Heart left ventricle (tissue), 16 donors: ENCODE data around the gene POLR2J. TPM values are rescaled to one million over a fixed set of nuclear protein-coding genes. Genes with fewer than 3 reads are reported as not detected.

Source experiments
- ATAC-seq, 4 donors: fragments of 200-7000 bp; cut with Tn5 transposase; one replicate each; pipeline ENCODE4 v1.9.1; 2020 to 2022; ENCODE audit warnings: moderate library complexity in 4 of 4, mild to moderate bottlenecking in 3 of 4, moderate number of reproducible peaks in 1 of 4
- DNase-seq, 5 donors: peaks; one replicate each; pipeline ENCODE4 v3.0.0-alpha.2; 2020
- H3K27ac ChIP-seq, 12 donors: fragments of 200-600 bp; sonication (generic) in 4 of 12; one replicate each; pipeline versions ENCODE4 v1.5.0 to v1.8.0; 2016 to 2022; ENCODE audit warnings: mild to moderate bottlenecking in 2 of 12
- H3K27me3 ChIP-seq, 9 donors: fragments of 200-600 bp; sonication (generic) in 2 of 9; one replicate each; pipeline versions ENCODE4 v1.5.1 to v1.8.0; 2016 to 2022; ENCODE audit warnings: mild to moderate bottlenecking in 3 of 9
- H3K36me3 ChIP-seq, 9 donors: fragments of 200-600 bp; sonication (generic) in 2 of 9; one replicate each; pipeline versions ENCODE4 v1.5.0 to v1.8.0; 2018 to 2022; ENCODE audit warnings: mild to moderate bottlenecking in 2 of 9
- H3K4me1 ChIP-seq, 12 donors: fragments of 200-600 bp; sonication (generic) in 4 of 12; one replicate each; pipeline versions ENCODE4 v1.5.0 to v1.8.0; 2016 to 2022; ENCODE audit warnings: mild to moderate bottlenecking in 3 of 12
- H3K4me3 ChIP-seq, 12 donors: fragments of 200-600 bp; sonication (generic) in 4 of 12; one replicate each; pipeline versions ENCODE4 v1.5.0 to v1.8.0; 2017 to 2022; ENCODE audit warnings: mild to moderate bottlenecking in 9 of 12, moderate library complexity in 4 of 12
- H3K9me3 ChIP-seq, 12 donors: fragments of 200-600 bp; sonication (generic) in 4 of 12; one replicate each; pipeline versions ENCODE4 v1.5.0 to v1.8.0; 2016 to 2022; ENCODE audit warnings: mild to moderate bottlenecking in 1 of 12
- POLR2A ChIP-seq, 2 donors: fragments of 450-650 bp; IDR thresholded peaks; one replicate each; pipeline ENCODE4 v1.6.1; 2017; ENCODE audit warnings: antibody characterized with exemption in 2 of 2, mild to moderate bottlenecking in 2 of 2, moderate library complexity in 2 of 2
- WGBS, 4 donors: extraction: QIAGEN DNeasy Blood & Tissue Kit in 2 of 4; methylation state at CpG; one replicate each; pipeline versions ENCODE4 v1.1.5 to v1.1.7; 2013 to 2018; 5-methylcytosine and 5-hydroxymethylcytosine counted together
- intact Hi-C, 10 donors: fragments of 100-400 bp; cut with DNase I; formaldehyde crosslinking; loops; one replicate each; pipeline versions ENCODE4 v1.11.1 to v1.14.2; 2022
- polyA plus RNA-seq, 2 donors: library from polyadenylated mRNA; stranded (reverse); fragments of 200-250 nt; gene quantifications; one replicate each; pipeline ENCODE4 v1.2.3, GENCODE V29; 2013
- total RNA-seq, 9 donors: library from RNA; depleted of rRNA in 2 of 9; stranded (reverse); fragments of >200 nt in 2 of 9; fragmentation: NEBNext Ultra II Directional in 3 of 9; extraction: Animal tissue kit (Norgen Biotek cat#: 25700) in 3 of 9; gene quantifications; one replicate each; pipeline versions ENCODE4 v1.1.0 to v1.2.4, GENCODE V29; 2016 to 2023
- TF ChIP-seq, protein P1 (sequence below), 12 donors: fragments of 200-600 bp; sonication (generic) in 4 of 12; IDR thresholded peaks; one replicate each; pipeline versions ENCODE4 v1.5.0 to v1.8.0; 2018 to 2022; ENCODE audit warnings: antibody characterized with exemption in 12 of 12, mild to moderate bottlenecking in 5 of 12
- donor health status: ischemic (EF 13 %, LVEDD 7.1; RV severe dilation, severe dysfunction).
- donor health status: healthy with polysubstance abuse.
- donor health status: DM: no; HTN: yes; CAD: no.
- donor health status: DM: no; HTN: no; CAD: no.
- donor health status: ischemic (EF 25% LVEDD 6.9; RV normal size, moderate dysfunction).
- donor health status: ischemic (EF 25% LVEDD 5.7; RV mildly dilated, moderate dysfunction).
- donor health status: healthy.
- donor health status: DM: yes; HTN: yes; CAD: no.
- donor health status: ischemic (EF 35%, LVEDD 5.7; RV mildly dilated, moderate dysfunction).
- donor health status: nonischemic (EF 11% LVEDD 7.7; RV severe dilation, severe dysfunction).
- donor health status: DM: yes; HTN: yes; CAD: no.
- donor health status: PGD.
- donor health status: ischemic (EF 29% LVEDD 5.4; RV normal size, mild dysfunction).
- donor health status: nonischemic (EF 23%, LVEDD 6.1; RV moderate dilation, normal function).

Gene POLR2J
- total and polyA plus RNA-seq, 11 donors = 34.4 to 227 (median 51.0) TPM

DNA sequence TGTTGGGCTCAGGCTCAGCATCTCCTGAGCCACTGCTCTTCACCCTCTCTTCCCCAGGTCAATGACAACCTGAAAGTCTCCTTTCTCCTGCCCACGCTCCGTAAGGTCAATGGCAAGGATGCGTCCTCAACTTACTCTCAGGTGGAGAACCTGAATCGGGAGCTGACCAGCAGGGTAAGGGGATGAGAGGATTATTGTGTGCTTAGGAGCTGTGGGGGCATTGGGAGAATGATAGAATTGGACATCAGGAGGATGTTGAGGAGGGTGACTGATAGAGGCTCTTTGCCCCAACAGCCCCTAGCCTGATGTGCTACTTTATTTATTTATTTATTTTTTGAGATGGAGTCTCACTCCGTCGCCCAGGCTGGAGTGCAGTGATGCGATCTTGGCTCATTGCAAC is 12.6 kb downstream of the POLR2J start:
- TF ChIP-seq, protein P1, sequence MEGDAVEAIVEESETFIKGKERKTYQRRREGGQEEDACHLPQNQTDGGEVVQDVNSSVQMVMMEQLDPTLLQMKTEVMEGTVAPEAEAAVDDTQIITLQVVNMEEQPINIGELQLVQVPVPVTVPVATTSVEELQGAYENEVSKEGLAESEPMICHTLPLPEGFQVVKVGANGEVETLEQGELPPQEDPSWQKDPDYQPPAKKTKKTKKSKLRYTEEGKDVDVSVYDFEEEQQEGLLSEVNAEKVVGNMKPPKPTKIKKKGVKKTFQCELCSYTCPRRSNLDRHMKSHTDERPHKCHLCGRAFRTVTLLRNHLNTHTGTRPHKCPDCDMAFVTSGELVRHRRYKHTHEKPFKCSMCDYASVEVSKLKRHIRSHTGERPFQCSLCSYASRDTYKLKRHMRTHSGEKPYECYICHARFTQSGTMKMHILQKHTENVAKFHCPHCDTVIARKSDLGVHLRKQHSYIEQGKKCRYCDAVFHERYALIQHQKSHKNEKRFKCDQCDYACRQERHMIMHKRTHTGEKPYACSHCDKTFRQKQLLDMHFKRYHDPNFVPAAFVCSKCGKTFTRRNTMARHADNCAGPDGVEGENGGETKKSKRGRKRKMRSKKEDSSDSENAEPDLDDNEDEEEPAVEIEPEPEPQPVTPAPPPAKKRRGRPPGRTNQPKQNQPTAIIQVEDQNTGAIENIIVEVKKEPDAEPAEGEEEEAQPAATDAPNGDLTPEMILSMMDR (IDR thresholded peaks at IDR 0.05) = no peak
- TF ChIP-seq POLR2A (IDR thresholded peaks at IDR 0.05) = no peak
- no peak for ATAC-seq
- no peak for DNase-seq

DNA sequence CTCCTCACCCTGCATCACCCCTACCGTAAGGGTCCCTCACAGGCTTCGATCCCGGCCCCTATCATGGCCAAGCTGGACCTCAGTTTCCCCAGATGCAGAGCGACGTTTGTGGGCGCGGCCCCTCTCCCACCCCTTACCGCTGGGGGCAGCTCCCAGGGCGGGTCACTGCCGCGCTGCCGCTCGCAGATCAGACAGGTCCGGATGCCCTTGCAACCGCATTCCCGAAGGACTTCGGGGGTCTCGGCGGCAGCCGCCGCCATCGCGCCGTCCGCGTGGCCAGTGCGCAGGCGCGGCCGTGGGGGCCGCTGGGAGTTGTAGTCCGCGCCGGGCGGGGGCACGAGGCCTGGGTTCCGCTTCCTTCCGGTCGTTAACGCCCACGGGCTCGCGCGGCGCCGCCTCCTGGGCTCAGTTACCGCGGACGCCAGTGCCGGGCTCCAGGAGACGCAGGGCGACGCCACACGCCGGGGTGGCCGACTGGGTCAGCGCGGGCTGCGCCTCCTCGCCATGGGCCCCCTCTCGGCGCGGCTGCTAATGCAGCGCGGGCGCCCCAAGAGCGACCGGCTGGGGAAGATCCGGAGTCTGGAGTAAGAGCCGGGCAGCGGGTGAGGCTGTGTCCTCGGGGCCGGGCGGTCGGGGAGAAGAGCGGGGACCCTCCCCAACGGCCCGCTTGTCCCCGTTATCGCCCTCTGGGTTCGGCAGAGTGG is 14.0 kb downstream of the POLR2J start, which contains the start of the genes ALKBH4 and LRWD1:
ALKBH4 (minus strand) TSS at position 287 of the 704 bp plus-strand sequence; CDS start at position 260, 27 bp downstream.
LRWD1 (plus strand) TSS at position 408 of the 704 bp plus-strand sequence; CDS start at position 505, 97 bp downstream.
- Histone ChIP-seq H3K4me1 (peaks cover 5 to 23% (median 19%) of the 10 kb centered on the region in 12 donors), H3K36me3 (peaks cover 0 to 16% (median under 1%) of the 10 kb centered on the region in 9 donors), H3K27ac (peak within 1 kb of the TSS in 11 of 12 donors; percentile 53 to 89 (median 77)), H3K27me3 (no peaks in the 10 kb centered on the region), H3K4me3 (peak within 1 kb of the TSS; percentile 70 to 100 (median 90)), H3K9me3 (no peaks in the 10 kb centered on the region)
- TF ChIP-seq, protein P1 (IDR thresholded peaks at IDR 0.05) = peak in 8 of 12 donors; percentile 6 to 55 (median 24)
- peak in 1 of 2 donors; percentile 84 for TF ChIP-seq POLR2A (IDR thresholded peaks at IDR 0.05)
- WGBS, 4 donors = 0 to 1% (median 0%) methylated on average over 10 to 81 of the region's 81 CpGs
- ATAC-seq = peak; percentile 83 to 97 (median 96)
- intact Hi-C loops = loop anchor here in 1 of 10 donors (5.0 kb wide), 1 partner anchor 47 kb away; no protein-coding TSS in a partner anchor
- peak; percentile 94 to 99 (median 96) for DNase-seq

More for the DNA sequence above, 12.6 kb downstream of the POLR2J start:
- Histone ChIP-seq H3K36me3 (peaks cover 0 to 20% (median 5%) of the 10 kb centered on the region in 9 donors), H3K27ac (no peak overlapping the region), H3K4me3 (peak overlapping the region in 3 of 12 donors; percentile 83 to 92 (median 85)), H3K9me3 (no peaks in the 10 kb centered on the region), H3K4me1 (peaks cover 5 to 23% (median 19%) of the 10 kb centered on the region in 12 donors), H3K27me3 (no peaks in the 10 kb centered on the region)
- intact Hi-C loops = loop anchor here in 1 of 10 donors (5.0 kb wide), 1 partner anchor 49 kb away; no protein-coding TSS in a partner anchor
- WGBS, 4 donors = 92 to 96% (median 96%) methylated on average over 7 of the region's 7 CpGs

DNA sequence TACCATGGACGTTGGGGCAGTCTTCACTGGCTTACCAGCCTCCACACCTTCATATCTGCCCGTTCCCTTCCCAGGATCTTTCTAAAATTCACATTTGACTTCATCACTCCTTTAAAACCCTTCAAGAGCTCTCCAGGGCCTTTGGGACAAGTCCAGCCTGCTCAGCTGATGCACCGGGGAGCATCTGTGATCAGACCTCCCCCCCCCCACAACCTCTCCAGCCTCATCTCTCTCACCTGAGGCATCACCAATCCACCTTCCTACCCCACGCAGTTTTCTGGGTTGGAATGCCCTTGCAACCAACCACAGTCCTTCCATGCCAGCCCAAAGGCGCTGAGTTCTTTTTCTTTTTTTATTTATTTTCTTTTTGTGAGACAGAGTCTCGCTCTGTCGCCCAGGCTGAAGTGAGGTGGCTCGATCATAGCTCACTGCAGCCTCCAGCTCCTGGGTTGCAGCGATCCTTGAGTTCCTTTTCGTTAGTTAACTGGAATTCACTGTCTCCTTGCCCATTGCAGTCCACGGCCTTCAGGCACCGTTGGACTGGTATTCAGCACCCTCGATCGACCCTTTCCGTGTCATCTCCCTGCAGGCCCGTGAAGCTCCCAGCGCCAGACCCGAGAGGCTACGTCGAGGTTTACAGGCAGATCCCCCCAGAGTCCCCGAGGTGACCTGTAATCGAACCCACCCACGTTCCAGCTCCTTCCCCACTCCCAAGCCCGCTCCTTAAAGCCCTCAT is 14.7 kb downstream of the POLR2J start:
- ATAC-seq = peak in 1 of 4 donors; percentile 2
- 12 to 15% (median 13%) methylated on average over 24 of the region's 24 CpGs for WGBS, 4 donors
- intact Hi-C loops = no loop called here
- Histone ChIP-seq H3K4me3 (peak overlapping the region; percentile 70 to 100 (median 90)), H3K27ac (peak overlapping the region in 11 of 12 donors; percentile 53 to 89 (median 76)), H3K27me3 (no peaks in the 10 kb centered on the region), H3K4me1 (peaks cover 5 to 23% (median 19%) of the 10 kb centered on the region in 12 donors), H3K36me3 (peaks cover 0 to 19% (median 6%) of the 10 kb centered on the region in 9 donors), H3K9me3 (no peaks in the 10 kb centered on the region)
- peak in 2 of 5 donors; percentile 28 to 58 for DNase-seq
- no peak for TF ChIP-seq POLR2A (IDR thresholded peaks at IDR 0.05)
- TF ChIP-seq, protein P1 (IDR thresholded peaks at IDR 0.05) = no peak
